ENCODE data around the gene SQSTM1. TPM values are rescaled to one million over a fixed set of nuclear protein-coding genes. Genes with fewer than 3 reads are reported as not detected.

The SQSTM1 gene
- total and polyA plus RNA-seq, 2 experiments from 2014 or later = 402 to 641 TPM

DNA sequence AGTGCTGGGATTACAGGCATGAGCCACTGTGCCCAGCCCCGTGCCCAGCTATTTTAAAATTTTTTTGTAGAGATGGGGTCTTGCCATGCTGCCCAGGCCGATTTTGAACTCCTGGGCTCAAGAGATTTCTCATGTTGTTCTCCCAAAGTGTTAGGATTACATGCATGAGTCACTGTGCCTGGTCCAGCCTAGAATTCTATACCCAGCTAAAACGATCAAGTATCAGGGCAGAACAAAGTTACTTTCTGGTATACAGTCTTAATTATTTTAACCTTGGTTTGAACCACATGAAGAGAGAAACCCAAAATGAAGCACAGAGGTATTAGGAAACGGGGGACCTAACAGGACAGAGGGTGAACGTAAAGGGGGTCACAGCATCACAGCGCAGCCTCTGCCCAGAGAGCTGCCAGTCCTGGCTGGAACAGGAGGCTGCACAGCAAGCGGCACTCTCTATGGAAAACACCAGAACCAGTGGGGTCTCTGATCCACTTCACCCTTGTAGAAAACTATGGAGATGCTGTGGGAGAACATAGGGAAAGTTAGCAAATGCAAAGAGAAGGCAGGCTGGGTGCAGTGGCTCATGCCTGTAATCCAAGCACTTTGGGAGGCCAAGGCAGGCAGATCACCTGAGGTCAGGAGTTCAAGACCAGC lies 10.2 kb downstream of the SQSTM1 start:
- Histone ChIP-seq H3K9me3 (ENCODE audit: low read depth) (no peaks in the 10 kb centered on the region), H4K20me1 (ENCODE audit: insufficient read depth, poor library complexity, severe bottlenecking) (peaks cover 48% of the 10 kb centered on the region), H2AFZ (no peak overlapping the region), H3K4me3 (no peak overlapping the region), H3K27me3 (no peaks in the 10 kb centered on the region), H3K9me2 (replicated peaks; ENCODE audit: insufficient read depth) (no peaks in the 10 kb centered on the region), H3K79me2 (peaks cover 15% of the 10 kb centered on the region), H3K4me2 (no peak overlapping the region), H3K36me3 (replicated peaks; ENCODE audit: insufficient read depth, low read depth) (peaks cover 7% of the 10 kb centered on the region), H3K4me1 (ENCODE audit: insufficient read depth) (no peaks in the 10 kb centered on the region), H3K27ac (peak overlapping the region; percentile 26)
- 98% methylated on average over 7 of the region's 7 CpGs for WGBS (ENCODE audit: low lambda C conversion rate, missing lambda C conversion rate)
- no peak for DNase-seq (ENCODE audit: low spot score)
- TF ChIP-seq, protein P1, sequence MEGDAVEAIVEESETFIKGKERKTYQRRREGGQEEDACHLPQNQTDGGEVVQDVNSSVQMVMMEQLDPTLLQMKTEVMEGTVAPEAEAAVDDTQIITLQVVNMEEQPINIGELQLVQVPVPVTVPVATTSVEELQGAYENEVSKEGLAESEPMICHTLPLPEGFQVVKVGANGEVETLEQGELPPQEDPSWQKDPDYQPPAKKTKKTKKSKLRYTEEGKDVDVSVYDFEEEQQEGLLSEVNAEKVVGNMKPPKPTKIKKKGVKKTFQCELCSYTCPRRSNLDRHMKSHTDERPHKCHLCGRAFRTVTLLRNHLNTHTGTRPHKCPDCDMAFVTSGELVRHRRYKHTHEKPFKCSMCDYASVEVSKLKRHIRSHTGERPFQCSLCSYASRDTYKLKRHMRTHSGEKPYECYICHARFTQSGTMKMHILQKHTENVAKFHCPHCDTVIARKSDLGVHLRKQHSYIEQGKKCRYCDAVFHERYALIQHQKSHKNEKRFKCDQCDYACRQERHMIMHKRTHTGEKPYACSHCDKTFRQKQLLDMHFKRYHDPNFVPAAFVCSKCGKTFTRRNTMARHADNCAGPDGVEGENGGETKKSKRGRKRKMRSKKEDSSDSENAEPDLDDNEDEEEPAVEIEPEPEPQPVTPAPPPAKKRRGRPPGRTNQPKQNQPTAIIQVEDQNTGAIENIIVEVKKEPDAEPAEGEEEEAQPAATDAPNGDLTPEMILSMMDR (IDR thresholded peaks at IDR 0.05; ENCODE audit: poor library complexity) = no peak
- no peak for TF ChIP-seq EZH2 (IDR thresholded peaks at IDR 0.05; ENCODE audit: borderline replicate concordance)
- no peak for TF ChIP-seq EZH2phosphoT487 (IDR thresholded peaks at IDR 0.05; ENCODE audit: low read depth, severe bottlenecking, unreplicated experiment)

DNA sequence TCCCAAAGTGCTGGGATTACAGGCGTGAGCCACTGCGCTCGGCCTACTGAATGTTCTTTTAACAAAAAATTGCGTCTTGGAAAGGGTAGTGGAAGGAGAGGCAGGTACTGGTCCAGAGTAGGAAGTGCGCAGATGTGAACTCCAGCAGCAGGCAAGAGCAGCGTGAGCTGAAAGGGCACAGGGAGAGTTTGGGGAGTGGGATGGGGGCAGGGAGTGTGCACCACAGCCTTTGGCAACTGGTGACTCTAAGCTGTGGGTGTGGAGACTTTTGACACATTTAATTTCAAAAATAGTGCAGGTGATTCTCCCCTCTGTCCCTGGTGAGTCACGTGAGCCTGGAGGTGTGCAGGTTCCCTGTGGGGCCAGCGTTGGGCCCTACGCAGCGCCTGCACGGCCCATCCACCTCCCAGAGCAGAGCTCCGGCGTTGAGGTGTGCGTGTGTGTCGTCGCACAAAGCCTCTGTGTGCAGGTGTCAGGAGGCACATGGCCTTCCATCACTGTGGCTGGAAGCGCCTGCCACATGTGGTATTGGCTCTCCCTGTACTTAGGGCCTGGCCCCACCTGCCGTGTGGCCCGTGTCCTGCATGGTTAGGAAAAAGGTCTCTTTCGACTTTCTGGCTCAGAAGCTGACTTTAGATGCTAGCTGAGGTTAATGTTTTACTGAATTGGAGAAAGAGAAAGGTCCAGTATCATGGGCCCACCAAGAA lies 11.5 kb downstream of the SQSTM1 start:
- Histone ChIP-seq H3K27me3 (no peaks in the 10 kb centered on the region), H3K4me2 (no peak overlapping the region), H3K36me3 (replicated peaks; ENCODE audit: insufficient read depth, low read depth) (peaks cover 10% of the 10 kb centered on the region), H3K9me2 (replicated peaks; ENCODE audit: insufficient read depth) (no peaks in the 10 kb centered on the region), H3K4me3 (no peak overlapping the region), H3K79me2 (peaks cover 12% of the 10 kb centered on the region), H4K20me1 (ENCODE audit: insufficient read depth, poor library complexity, severe bottlenecking) (peaks cover 41% of the 10 kb centered on the region), H3K9me3 (ENCODE audit: low read depth) (no peaks in the 10 kb centered on the region), H3K4me1 (ENCODE audit: insufficient read depth) (no peaks in the 10 kb centered on the region), H2AFZ (no peak overlapping the region), H3K27ac (no peak overlapping the region)
- DNase-seq (ENCODE audit: low spot score) = peak; percentile 30
- WGBS (ENCODE audit: low lambda C conversion rate, missing lambda C conversion rate) = 95% methylated on average over 20 of the region's 20 CpGs
- TF ChIP-seq EZH2 (IDR thresholded peaks at IDR 0.05; ENCODE audit: borderline replicate concordance) (no peak), EZH2phosphoT487 (IDR thresholded peaks at IDR 0.05; ENCODE audit: low read depth, severe bottlenecking, unreplicated experiment) (no peak)
- TF ChIP-seq, protein P1 (IDR thresholded peaks at IDR 0.05; ENCODE audit: poor library complexity) = no peak

DNA sequence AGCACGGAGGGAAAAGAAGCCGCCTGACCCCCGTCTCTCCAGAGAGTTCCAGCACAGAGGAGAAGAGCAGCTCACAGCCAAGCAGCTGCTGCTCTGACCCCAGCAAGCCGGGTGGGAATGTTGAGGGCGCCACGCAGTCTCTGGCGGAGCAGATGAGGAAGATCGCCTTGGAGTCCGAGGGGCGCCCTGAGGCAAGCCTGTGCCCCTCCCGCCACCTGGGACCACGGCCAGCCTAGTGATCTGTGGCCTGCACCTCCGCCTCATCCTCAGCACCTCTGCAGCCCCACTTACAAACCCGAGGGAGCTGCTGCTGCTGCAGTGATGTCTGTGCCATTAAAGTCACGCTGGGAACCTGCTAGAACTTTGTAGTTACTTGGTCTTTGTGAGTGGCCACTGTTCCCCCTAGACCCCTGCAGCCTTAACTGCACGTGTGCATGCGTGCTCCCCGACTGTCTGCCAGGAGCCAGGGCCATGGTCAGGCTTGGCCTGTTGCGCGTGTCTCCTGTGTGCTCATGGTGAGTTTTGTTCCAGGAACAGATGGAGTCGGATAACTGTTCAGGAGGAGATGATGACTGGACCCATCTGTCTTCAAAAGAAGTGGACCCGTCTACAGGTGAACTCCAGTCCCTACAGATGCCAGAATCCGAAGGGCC lies 12.5 kb downstream of the SQSTM1 start:
- TF ChIP-seq, protein P1 (IDR thresholded peaks at IDR 0.05; ENCODE audit: poor library complexity) = no peak
- TF ChIP-seq EZH2 (IDR thresholded peaks at IDR 0.05; ENCODE audit: borderline replicate concordance) (no peak), EZH2phosphoT487 (IDR thresholded peaks at IDR 0.05; ENCODE audit: low read depth, severe bottlenecking, unreplicated experiment) (no peak)
- Histone ChIP-seq H2AFZ (no peak overlapping the region), H3K36me3 (replicated peaks; ENCODE audit: insufficient read depth, low read depth) (peaks cover 10% of the 10 kb centered on the region), H3K9me3 (ENCODE audit: low read depth) (no peaks in the 10 kb centered on the region), H3K4me3 (no peak overlapping the region), H3K9me2 (replicated peaks; ENCODE audit: insufficient read depth) (no peaks in the 10 kb centered on the region), H3K79me2 (peaks cover 12% of the 10 kb centered on the region), H3K4me2 (no peak overlapping the region), H3K27me3 (no peaks in the 10 kb centered on the region), H4K20me1 (ENCODE audit: insufficient read depth, poor library complexity, severe bottlenecking) (peaks cover 39% of the 10 kb centered on the region), H3K4me1 (ENCODE audit: insufficient read depth) (no peaks in the 10 kb centered on the region), H3K27ac (no peak overlapping the region)
- WGBS (ENCODE audit: low lambda C conversion rate, missing lambda C conversion rate) = 90% methylated on average over 23 of the region's 23 CpGs
- DNase-seq (ENCODE audit: low spot score) = no peak

All from hepatocyte (in vitro differentiated cells).